KMS-11 (cell line): Measurements from ENCODE around the gene UBE2D2.

Experiments used
- H2AFZ ChIP-seq: fragments of 200-600 bp; sonication (generic); 2 replicates; pipeline ENCODE4 v1.6.1; 2016; ENCODE audit warnings: antibody characterized with exemption, mixed run types, low read depth
- H3K27ac ChIP-seq: fragments of 200-600 bp; sonication (generic); 2 replicates; pipeline ENCODE4 v1.6.1; 2016; ENCODE audit warnings: mild to moderate bottlenecking, mixed run types
- H3K27me3 ChIP-seq: fragments of 200-600 bp; sonication (generic); 2 replicates; pipeline ENCODE4 v1.6.1; 2017; ENCODE audit warnings: mild to moderate bottlenecking, low read depth, mixed run types, moderate library complexity; ENCODE audit not compliant: insufficient read depth
- H3K36me3 ChIP-seq: fragments of 200-600 bp; sonication (generic); 2 replicates; pipeline ENCODE4 v1.6.1; 2017; ENCODE audit warnings: mild to moderate bottlenecking, mixed run types; ENCODE audit not compliant: insufficient read depth
- H3K4me1 ChIP-seq: fragments of 200-600 bp; sonication (generic); 2 replicates; pipeline ENCODE4 v1.6.1; 2016; ENCODE audit warnings: mild to moderate bottlenecking, low read depth, mixed run types; ENCODE audit not compliant: poor library complexity, severe bottlenecking
- H3K4me2 ChIP-seq: fragments of 200-600 bp; sonication (generic); 2 replicates; pipeline ENCODE4 v1.7.0; 2016; ENCODE audit warnings: mild to moderate bottlenecking, mixed run types
- H3K4me3 ChIP-seq: fragments of 200-600 bp; sonication (generic); IDR thresholded peaks from 2 replicates; pipeline ENCODE4 v1.6.1; 2017; ENCODE audit warnings: low read depth, low read length, mixed read lengths; ENCODE audit not compliant: insufficient read depth
- H3K79me2 ChIP-seq: fragments of 200-600 bp; sonication (generic); 2 replicates; pipeline ENCODE4 v1.6.1; 2016; ENCODE audit warnings: low read depth, mixed run types; ENCODE audit not compliant: insufficient read depth
- H3K9ac ChIP-seq: fragments of 200-600 bp; sonication (generic); 2 replicates; pipeline ENCODE4 v1.6.1; 2016; ENCODE audit warnings: mild to moderate bottlenecking, mixed run types
- H4K20me1 ChIP-seq: fragments of 200-600 bp; sonication (generic); 2 replicates; pipeline ENCODE4 v1.6.1; 2016; ENCODE audit warnings: mild to moderate bottlenecking, mixed run types; ENCODE audit not compliant: insufficient read depth
- TF ChIP-seq, protein P1 (sequence below): fragments of 200-600 bp; sonication (generic); conservative IDR thresholded peaks from 2 replicates; pipeline ENCODE4 v1.6.1; 2017; ENCODE audit warnings: low read depth, mild to moderate bottlenecking, antibody characterized with exemption, low read length, moderate library complexity, mixed read lengths

The UBE2D2 gene

DNA sequence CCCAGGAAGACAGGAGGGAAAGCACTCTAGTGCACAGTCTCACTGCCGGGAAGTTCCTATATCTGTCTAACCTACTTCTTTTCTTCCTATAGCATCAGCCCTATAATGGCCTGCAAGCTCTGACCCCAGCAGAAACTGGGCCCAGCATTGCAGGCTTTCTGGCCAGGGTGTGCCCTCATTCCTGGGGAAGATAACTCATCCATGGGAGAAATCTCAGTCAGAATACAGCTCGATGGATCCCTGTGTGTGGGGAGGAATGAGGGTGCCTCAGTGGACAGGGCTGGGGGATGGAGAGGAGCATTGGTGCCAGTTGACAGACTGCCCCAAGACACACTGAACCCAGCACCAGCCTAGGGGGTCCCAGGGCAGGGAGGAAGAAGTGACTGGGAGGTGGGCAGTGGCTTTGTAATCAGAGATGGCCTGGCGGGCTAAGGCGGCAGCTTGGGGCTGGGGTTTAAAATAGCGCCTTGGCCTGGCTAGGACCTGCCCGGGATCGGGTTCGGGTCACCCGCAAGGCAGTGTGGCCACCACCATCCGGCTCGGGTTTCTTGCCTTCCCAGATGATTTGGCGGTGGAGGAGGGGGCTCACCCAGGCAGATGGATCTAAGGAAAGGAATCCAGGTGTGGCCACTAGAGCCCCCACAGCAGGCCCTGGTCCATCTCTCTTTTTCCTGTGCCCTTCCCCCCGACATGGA is 79.4 kb downstream of the UBE2D2 start:
- H3K27me3 ChIP-seq: no peaks in the 10 kb centered on the region
- H3K79me2 ChIP-seq: no peaks in the 10 kb centered on the region
- TF ChIP-seq, protein P1, sequence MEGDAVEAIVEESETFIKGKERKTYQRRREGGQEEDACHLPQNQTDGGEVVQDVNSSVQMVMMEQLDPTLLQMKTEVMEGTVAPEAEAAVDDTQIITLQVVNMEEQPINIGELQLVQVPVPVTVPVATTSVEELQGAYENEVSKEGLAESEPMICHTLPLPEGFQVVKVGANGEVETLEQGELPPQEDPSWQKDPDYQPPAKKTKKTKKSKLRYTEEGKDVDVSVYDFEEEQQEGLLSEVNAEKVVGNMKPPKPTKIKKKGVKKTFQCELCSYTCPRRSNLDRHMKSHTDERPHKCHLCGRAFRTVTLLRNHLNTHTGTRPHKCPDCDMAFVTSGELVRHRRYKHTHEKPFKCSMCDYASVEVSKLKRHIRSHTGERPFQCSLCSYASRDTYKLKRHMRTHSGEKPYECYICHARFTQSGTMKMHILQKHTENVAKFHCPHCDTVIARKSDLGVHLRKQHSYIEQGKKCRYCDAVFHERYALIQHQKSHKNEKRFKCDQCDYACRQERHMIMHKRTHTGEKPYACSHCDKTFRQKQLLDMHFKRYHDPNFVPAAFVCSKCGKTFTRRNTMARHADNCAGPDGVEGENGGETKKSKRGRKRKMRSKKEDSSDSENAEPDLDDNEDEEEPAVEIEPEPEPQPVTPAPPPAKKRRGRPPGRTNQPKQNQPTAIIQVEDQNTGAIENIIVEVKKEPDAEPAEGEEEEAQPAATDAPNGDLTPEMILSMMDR: no peak
- no peak overlapping the region for H2AFZ ChIP-seq
- H3K27ac ChIP-seq: no peak overlapping the region
- no peaks in the 10 kb centered on the region for H3K36me3 ChIP-seq
- no peak overlapping the region for H3K4me2 ChIP-seq
- H3K9ac ChIP-seq: no peak overlapping the region
- no peaks in the 10 kb centered on the region for H4K20me1 ChIP-seq
- peaks cover 60% of the 10 kb centered on the region for H3K4me1 ChIP-seq
- H3K4me3 ChIP-seq: no peak overlapping the region

DNA sequence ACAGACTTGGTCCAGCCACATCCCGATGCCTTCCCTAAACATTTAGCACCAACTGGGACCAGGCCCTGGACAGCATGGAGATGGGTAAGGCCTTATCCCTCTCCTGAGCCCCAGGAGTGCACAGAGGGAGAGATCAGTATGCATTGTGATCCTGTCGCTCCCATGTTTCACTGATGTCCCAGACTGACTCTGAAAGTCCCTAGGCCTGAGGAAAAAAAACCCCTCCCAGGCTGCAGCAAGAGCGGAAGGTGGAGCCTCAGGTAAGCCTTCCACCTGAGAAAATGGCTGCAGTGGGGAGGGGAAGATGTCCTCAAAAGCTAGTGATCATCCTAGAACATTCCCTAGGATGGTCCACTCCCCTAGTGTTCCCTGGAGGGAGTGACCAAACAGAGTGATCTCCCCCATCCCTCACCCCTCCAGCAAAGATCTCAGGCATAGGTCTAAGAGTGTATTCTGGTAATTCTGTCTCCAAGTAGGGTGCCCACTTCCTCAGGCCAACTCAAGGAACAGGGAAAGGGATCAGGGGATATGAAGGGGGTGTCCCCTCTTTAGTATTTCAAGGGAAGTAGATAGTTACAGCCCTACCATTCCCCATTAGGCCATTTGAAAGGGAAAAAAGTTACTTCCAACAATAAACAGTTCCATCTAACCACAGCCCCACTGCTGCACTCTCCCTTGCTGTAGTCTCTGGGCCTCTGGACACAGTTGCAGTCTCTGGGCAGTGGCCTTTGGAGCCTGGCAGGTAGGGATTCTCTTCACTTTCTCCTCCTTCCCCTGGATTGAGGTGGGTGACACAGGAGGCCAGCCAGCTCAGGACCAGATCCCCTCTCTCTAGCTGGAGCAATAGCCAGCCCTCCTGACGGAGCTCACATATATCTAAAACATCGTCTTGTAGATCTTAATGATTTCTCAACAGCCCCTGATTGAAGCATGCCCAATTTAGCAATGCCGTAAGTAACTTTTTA is 80.3 kb downstream of the UBE2D2 start:
- Histone ChIP-seq H2AFZ (no peak overlapping the region), H3K4me2 (no peak overlapping the region), H3K79me2 (no peaks in the 10 kb centered on the region), H3K36me3 (no peaks in the 10 kb centered on the region), H3K9ac (no peak overlapping the region), H4K20me1 (no peaks in the 10 kb centered on the region), H3K4me3 (no peak overlapping the region), H3K4me1 (peaks cover 51% of the 10 kb centered on the region), H3K27ac (no peak overlapping the region), H3K27me3 (no peaks in the 10 kb centered on the region)
- TF ChIP-seq, protein P1: no peak

DNA sequence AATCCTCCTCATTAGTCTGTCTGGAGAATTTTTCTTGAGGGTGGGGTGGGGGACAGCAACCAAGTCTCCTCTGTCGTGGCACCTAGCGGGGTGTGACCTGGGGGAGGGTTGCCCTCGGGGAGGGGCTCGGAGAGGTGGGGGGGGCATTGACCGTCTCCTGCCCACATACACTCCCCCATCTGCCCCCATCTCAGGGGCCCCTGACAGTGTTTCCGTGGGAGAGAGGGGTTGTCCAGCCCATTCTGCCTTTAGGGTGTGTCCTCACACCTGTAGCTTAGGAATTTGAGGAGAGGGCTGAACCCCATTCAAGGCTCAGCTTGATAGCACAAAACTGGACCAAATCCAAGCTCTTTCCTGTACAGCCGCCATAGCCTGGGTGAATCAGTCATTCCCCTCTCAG is 81.1 kb downstream of the UBE2D2 start:
- Histone ChIP-seq H4K20me1 (no peaks in the 10 kb centered on the region), H3K4me1 (peaks cover 46% of the 10 kb centered on the region), H2AFZ (no peak overlapping the region), H3K4me2 (no peak overlapping the region), H3K9ac (no peak overlapping the region), H3K36me3 (no peaks in the 10 kb centered on the region), H3K4me3 (no peak overlapping the region), H3K27ac (no peak overlapping the region), H3K79me2 (no peaks in the 10 kb centered on the region), H3K27me3 (no peaks in the 10 kb centered on the region)
- TF ChIP-seq, protein P1: no peak

DNA sequence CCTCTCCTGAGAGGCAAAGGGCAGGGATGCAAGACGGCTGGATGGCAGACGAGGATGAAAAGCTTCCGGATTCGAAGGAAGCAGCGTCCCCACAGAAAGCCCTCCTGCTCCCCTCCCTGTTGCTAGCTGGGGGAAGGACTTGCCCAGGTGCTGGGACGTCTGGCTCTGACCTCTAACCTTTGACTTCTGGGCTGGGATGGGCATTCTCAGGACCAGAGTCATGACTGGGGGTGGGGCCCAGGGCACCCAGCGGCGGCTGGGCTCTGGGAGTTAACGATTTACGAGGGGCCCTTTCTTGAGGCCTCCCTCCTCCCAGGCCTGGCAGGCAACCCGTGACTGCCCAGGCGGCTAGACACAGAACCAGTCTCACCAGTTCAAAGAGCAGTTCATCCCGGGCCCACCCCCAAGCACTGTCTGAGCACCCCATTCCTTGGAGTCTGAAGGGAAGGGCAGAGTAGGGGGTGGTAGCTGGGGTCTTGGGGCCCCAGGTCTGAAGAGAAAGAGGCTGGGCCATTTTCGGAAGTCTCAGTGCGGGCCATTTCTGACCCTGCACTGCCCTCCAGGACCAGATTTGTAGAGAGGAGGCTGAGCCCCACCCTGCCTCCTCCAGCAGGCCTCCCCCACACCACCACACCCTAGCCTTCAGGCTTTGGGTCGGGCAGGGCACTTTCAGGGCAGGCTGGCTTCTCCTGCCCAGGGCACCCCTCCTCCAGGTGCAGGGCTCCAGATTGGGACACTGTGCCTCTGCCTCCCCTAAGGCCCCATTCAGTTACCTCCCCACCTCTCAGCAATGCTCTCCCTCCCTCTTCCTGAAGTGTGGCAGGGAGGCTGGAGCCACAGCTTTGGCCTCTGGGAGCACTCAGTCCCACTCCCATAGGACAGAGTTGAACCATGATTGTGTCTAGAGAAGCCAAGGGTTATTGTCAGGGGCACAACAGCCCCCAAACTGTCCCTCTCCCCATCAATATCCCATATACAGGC is 82.0 kb downstream of the UBE2D2 start:
- TF ChIP-seq, protein P1: no peak
- Histone ChIP-seq H3K4me1 (peaks cover 48% of the 10 kb centered on the region), H3K79me2 (no peaks in the 10 kb centered on the region), H3K4me3 (no peak overlapping the region), H3K36me3 (no peaks in the 10 kb centered on the region), H3K27ac (no peak overlapping the region), H3K4me2 (no peak overlapping the region), H2AFZ (no peak overlapping the region), H3K27me3 (no peaks in the 10 kb centered on the region), H4K20me1 (no peaks in the 10 kb centered on the region), H3K9ac (no peak overlapping the region)
